Testis (tissue), 5 donors: ENCODE data around the gene ZBTB21. TPM values are rescaled to one million over a fixed set of nuclear protein-coding genes. Genes with fewer than 3 reads are reported as not detected.

Experiments used
- DNase-seq: peaks from one replicate; pipeline ENCODE4 v3.0.0-alpha.2; 2019
- H3K27ac ChIP-seq, 2 donors: fragments of 200-600 bp; sonication (generic); one replicate each; pipeline ENCODE4 v1.5.1; 2019
- H3K27me3 ChIP-seq: fragments of 200-600 bp; sonication (generic); one replicate; pipeline ENCODE4 v1.5.1; 2019
- H3K36me3 ChIP-seq: fragments of 200-600 bp; sonication (generic); one replicate; pipeline ENCODE4 v1.5.1; 2017; ENCODE audit warnings: low read depth; ENCODE audit errors: missing control alignments
- H3K4me1 ChIP-seq: fragments of 200-600 bp; sonication (generic); one replicate; pipeline ENCODE4 v1.5.1; 2019
- H3K4me3 ChIP-seq, 2 donors: fragments of 200-600 bp; sonication (generic); one replicate each; pipeline ENCODE4 v1.5.1; 2017 to 2019
- H3K9me3 ChIP-seq: fragments of 200-600 bp; sonication (generic); one replicate; pipeline ENCODE4 v1.5.1; 2017
- CTCF ChIP-seq, 3 experiments: fragments of 450-650 bp in 2 of 3; fragments of 200-600 bp in 1 of 3; sonication (generic) in 1 of 3; IDR thresholded peaks; one replicate each; pipeline ENCODE4 v1.5.1; 2016 to 2019; ENCODE audit warnings: antibody characterized with exemption in 3 of 3, mild to moderate bottlenecking in 2 of 3, moderate library complexity in 1 of 3
- POLR2A ChIP-seq: fragments of 450-650 bp; IDR thresholded peaks from one replicate; pipeline ENCODE4 v1.6.1; 2017; ENCODE audit warnings: antibody characterized with exemption, mild to moderate bottlenecking, moderate library complexity
- WGBS, 2 donors: methylation state at CpG; one replicate each; pipeline ENCODE4 v1.1.5; 2018; 5-methylcytosine and 5-hydroxymethylcytosine counted together
- intact Hi-C: fragments of 100-400 bp; cut with DNase I; formaldehyde crosslinking; loops from one replicate; pipeline ENCODE4 v1.15.1; 2023; ENCODE audit warnings: low total_unique reads
- long read RNA-seq, 2 donors: transcript quantifications; one replicate each; lab custom pipeline, GENCODE V29; 2026
- polyA plus RNA-seq: library from polyadenylated mRNA; stranded (reverse); fragments of 350-450 nt; fragmentation: Illumina TruSeq; extraction: RNeasy Lipid Tissue Mini Kit (QIAGEN cat#74804); gene quantifications from one replicate; pipeline ENCODE4 v1.2.3, GENCODE V29; 2014; ENCODE audit warnings: low read depth, low replicate concordance; ENCODE audit not compliant: insufficient read depth
- total RNA-seq, 2 donors: library from RNA; depleted of rRNA; stranded (reverse); fragments of >200 nt; gene quantifications; one replicate each; pipeline ENCODE4 v1.2.3, GENCODE V29; 2016

The ZBTB21 gene
- total RNA-seq (10 to 100 TPM; 26.3 to 30.9 TPM), polyA plus RNA-seq (18.1 TPM)
- long read RNA-seq, donor 1, full-length matches to known transcripts, result 5 of 5 reads
- long read RNA-seq, donor 1, partial matches to known transcripts, result 0 of 5 reads
- long read RNA-seq, donor 1, other reads (novel, unspliced or antisense), result 0 of 5 reads
- long read RNA-seq, donor 2, full-length matches to known transcripts, result 7 of 7 reads
- long read RNA-seq, donor 2, partial matches to known transcripts, result 0 of 7 reads
- long read RNA-seq, donor 2, other reads (novel, unspliced or antisense), result 0 of 7 reads

GRCh38 chr21:42009831-42010506 is at the start of gene ZBTB21:
Gene ZBTB21, minus strand, starts transcription at chr21:42010360. Its CDS starts 16,265 bp downstream, at chr21:41994095.
- intact Hi-C loops, result loop anchor here (10.0 kb wide), 1 partner anchor 55 kb away; the partner anchor contains the start of gene C2CD2
- no peaks in the 10 kb centered on the region for H3K27me3 ChIP-seq
- WGBS, 2 donors, result 1% methylated on average over 52 of the region's 75 CpGs; no CpG with 5 or more reads in 1 of the 2 donors
- peaks cover 10% of the 10 kb centered on the region for H3K4me1 ChIP-seq
- TF ChIP-seq POLR2A (peak; percentile 46), CTCF (IDR thresholded peaks at IDR 0.05) (no peak)
- no peaks in the 10 kb centered on the region for H3K36me3 ChIP-seq
- peak within 1 kb of the TSS; percentile 92 to 97 for H3K4me3 ChIP-seq
- DNase-seq, result peak; percentile 98
- H3K9me3 ChIP-seq, result no peaks in the 10 kb centered on the region
- H3K27ac ChIP-seq, result peak within 1 kb of the TSS; percentile 98 to 100

GRCh38 chr21:42059721-42060120 is 49.6 kb upstream of the ZBTB21 start:
- H3K4me1 ChIP-seq, result no peaks in the 10 kb centered on the region
- no peaks in the 10 kb centered on the region for H3K36me3 ChIP-seq
- H3K9me3 ChIP-seq, result no peaks in the 10 kb centered on the region
- WGBS, 2 donors, result 67 to 75% methylated on average over 9 to 10 of the region's 10 CpGs
- no peak for TF ChIP-seq POLR2A
- no peak for TF ChIP-seq CTCF (IDR thresholded peaks at IDR 0.05)
- H3K4me3 ChIP-seq, result no peak overlapping the region
- no peaks in the 10 kb centered on the region for H3K27me3 ChIP-seq
- DNase-seq, result no peak
- no peak overlapping the region for H3K27ac ChIP-seq
- intact Hi-C loops, result no loop called here

- Histone ChIP-seq H3K27ac (no peak overlapping the region), H3K4me1 (no peaks in the 10 kb centered on the region), H3K27me3 (no peaks in the 10 kb centered on the region), H3K36me3 (no peaks in the 10 kb centered on the region), H3K4me3 (no peak overlapping the region), H3K9me3 (no peaks in the 10 kb centered on the region)
- intact Hi-C loops, result no loop called here
- WGBS, 2 donors, result 92 to 96% methylated on average over 5 to 9 of the region's 9 CpGs
- TF ChIP-seq CTCF (IDR thresholded peaks at IDR 0.05), result no peak
- TF ChIP-seq POLR2A, result no peak
- no peak for DNase-seq
Observed at GRCh38 chr21:42059141-42059540, 49.0 kb upstream of the ZBTB21 start.

GRCh38 chr21:42058631-42059111 is 48.5 kb upstream of the ZBTB21 start:
- TF ChIP-seq CTCF (IDR thresholded peaks at IDR 0.05) (no peak), POLR2A (no peak)
- intact Hi-C loops, result no loop called here
- 96 to 97% methylated on average over 6 to 11 of the region's 11 CpGs for WGBS, 2 donors
- no peaks in the 10 kb centered on the region for H3K36me3 ChIP-seq
- H3K4me1 ChIP-seq, result no peaks in the 10 kb centered on the region
- DNase-seq, result no peak
- H3K27ac ChIP-seq, result no peak overlapping the region
- no peaks in the 10 kb centered on the region for H3K9me3 ChIP-seq
- no peak overlapping the region for H3K4me3 ChIP-seq
- no peaks in the 10 kb centered on the region for H3K27me3 ChIP-seq
